ENCODE measurements around the gene DLD. TPM values are rescaled to one million over a fixed set of nuclear protein-coding genes. Genes with fewer than 3 reads are reported as not detected.

Gene DLD
- total and polyA plus RNA-seq, 2 experiments from 2014 or later = 38.1 to 76.2 TPM

- Histone ChIP-seq H2AFZ (no peak overlapping the region), H3F3A (replicated peaks; ENCODE audit: low read depth) (no peaks in the 10 kb centered on the region), H3K9me2 (ENCODE audit: insufficient read depth) (no peaks in the 10 kb centered on the region), H3K79me2 (replicated peaks; ENCODE audit: insufficient read depth) (no peaks in the 10 kb centered on the region), H3K36me3 (ENCODE audit: insufficient read depth) (peaks cover 9% of the 10 kb centered on the region; the same call in 1 of the 2 replicates), H3K27ac (ENCODE audit: low read depth) (no peak overlapping the region), H3K4me2 (0 out of 2 replicates have a peak overlapping the region, but pooled peaks have one; percentile 48), H4K20me1 (replicated peaks; ENCODE audit: insufficient read depth) (no peaks in the 10 kb centered on the region), H3K4me1 (ENCODE audit: insufficient read depth) (peaks cover 13% of the 10 kb centered on the region), H3K4me3 (no peak overlapping the region), H3K27me3 (ENCODE audit: insufficient read depth) (no peaks in the 10 kb centered on the region)
- DNase-seq (ENCODE audit: low spot score) (no peak), ATAC-seq (peak; percentile 34)
- H3K4me3 Mint-ChIP-seq = no peak overlapping the region
- no peak overlapping the region for H3K27ac Mint-ChIP-seq
- H3K36me3 Mint-ChIP-seq (ENCODE audit: low read depth) = peaks cover 28% of the 10 kb centered on the region
- no peak for TF ChIP-seq ZNF331 (CRISPR knock-in tag; IDR thresholded peaks at IDR 0.05; ENCODE audit: low read depth)
- TF ChIP-seq, protein P1, sequence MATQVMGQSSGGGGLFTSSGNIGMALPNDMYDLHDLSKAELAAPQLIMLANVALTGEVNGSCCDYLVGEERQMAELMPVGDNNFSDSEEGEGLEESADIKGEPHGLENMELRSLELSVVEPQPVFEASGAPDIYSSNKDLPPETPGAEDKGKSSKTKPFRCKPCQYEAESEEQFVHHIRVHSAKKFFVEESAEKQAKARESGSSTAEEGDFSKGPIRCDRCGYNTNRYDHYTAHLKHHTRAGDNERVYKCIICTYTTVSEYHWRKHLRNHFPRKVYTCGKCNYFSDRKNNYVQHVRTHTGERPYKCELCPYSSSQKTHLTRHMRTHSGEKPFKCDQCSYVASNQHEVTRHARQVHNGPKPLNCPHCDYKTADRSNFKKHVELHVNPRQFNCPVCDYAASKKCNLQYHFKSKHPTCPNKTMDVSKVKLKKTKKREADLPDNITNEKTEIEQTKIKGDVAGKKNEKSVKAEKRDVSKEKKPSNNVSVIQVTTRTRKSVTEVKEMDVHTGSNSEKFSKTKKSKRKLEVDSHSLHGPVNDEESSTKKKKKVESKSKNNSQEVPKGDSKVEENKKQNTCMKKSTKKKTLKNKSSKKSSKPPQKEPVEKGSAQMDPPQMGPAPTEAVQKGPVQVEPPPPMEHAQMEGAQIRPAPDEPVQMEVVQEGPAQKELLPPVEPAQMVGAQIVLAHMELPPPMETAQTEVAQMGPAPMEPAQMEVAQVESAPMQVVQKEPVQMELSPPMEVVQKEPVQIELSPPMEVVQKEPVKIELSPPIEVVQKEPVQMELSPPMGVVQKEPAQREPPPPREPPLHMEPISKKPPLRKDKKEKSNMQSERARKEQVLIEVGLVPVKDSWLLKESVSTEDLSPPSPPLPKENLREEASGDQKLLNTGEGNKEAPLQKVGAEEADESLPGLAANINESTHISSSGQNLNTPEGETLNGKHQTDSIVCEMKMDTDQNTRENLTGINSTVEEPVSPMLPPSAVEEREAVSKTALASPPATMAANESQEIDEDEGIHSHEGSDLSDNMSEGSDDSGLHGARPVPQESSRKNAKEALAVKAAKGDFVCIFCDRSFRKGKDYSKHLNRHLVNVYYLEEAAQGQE (IDR thresholded peaks at IDR 0.05; ENCODE audit: unreplicated experiment) = no peak
- no peak for TF ChIP-seq POLR2AphosphoS5 (IDR thresholded peaks at IDR 0.05; ENCODE audit: low read depth)
- no peak for TF ChIP-seq ZNF462 (CRISPR knock-in tag; IDR thresholded peaks at IDR 0.05)
- TF ChIP-seq CREB1 (CRISPR knock-in tag; IDR thresholded peaks at IDR 0.05; ENCODE audit: low read depth) = no peak
- no peak for TF ChIP-seq JUNB (IDR thresholded peaks at IDR 0.05; ENCODE audit: unreplicated experiment)
- TF ChIP-seq STAT1 (IDR thresholded peaks at IDR 0.05; ENCODE audit: unreplicated experiment) = no peak
- no peak for TF ChIP-seq ETS1 (IDR thresholded peaks at IDR 0.05)
- TF ChIP-seq, protein P2, sequence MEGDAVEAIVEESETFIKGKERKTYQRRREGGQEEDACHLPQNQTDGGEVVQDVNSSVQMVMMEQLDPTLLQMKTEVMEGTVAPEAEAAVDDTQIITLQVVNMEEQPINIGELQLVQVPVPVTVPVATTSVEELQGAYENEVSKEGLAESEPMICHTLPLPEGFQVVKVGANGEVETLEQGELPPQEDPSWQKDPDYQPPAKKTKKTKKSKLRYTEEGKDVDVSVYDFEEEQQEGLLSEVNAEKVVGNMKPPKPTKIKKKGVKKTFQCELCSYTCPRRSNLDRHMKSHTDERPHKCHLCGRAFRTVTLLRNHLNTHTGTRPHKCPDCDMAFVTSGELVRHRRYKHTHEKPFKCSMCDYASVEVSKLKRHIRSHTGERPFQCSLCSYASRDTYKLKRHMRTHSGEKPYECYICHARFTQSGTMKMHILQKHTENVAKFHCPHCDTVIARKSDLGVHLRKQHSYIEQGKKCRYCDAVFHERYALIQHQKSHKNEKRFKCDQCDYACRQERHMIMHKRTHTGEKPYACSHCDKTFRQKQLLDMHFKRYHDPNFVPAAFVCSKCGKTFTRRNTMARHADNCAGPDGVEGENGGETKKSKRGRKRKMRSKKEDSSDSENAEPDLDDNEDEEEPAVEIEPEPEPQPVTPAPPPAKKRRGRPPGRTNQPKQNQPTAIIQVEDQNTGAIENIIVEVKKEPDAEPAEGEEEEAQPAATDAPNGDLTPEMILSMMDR (conservative IDR thresholded peaks at IDR 0.05; ENCODE audit: low read depth in 2 of 2) = no peak
- no peak for TF ChIP-seq ZNF114 (CRISPR knock-in tag; IDR thresholded peaks at IDR 0.05)
- TF ChIP-seq EZH2phosphoT487 (IDR thresholded peaks at IDR 0.05; ENCODE audit: unreplicated experiment) = no peak
- no peak for TF ChIP-seq EZH2 (IDR thresholded peaks at IDR 0.05; ENCODE audit: low read depth, unreplicated experiment)
- H3K9me3 Mint-ChIP-seq = no peaks in the 10 kb centered on the region
- H3K27me3 Mint-ChIP-seq (ENCODE audit: insufficient read depth, low read depth, poor library complexity) = no peaks in the 10 kb centered on the region
- peaks cover 30% of the 10 kb centered on the region for H3K4me1 Mint-ChIP-seq
These were observed 68.0 kb downstream of the DLD start for GRCh38 chr7:107958764-107959526.

Measured in GM23338 (cell line).